SK-MEL-5 (cell line): ENCODE results near the gene ADCY2. TPM values are rescaled to one million over a fixed set of nuclear protein-coding genes. Genes with fewer than 3 reads are reported as not detected.
A peak's percentile ranks its signal among the peaks of the same experiment; 100 is the strongest.

Source experiments
- DNase-seq: peaks from one replicate; pipeline ENCODE4 v3.0.0-alpha.2; 2016; ENCODE audit warnings: low read depth, low spot score
- in situ Hi-C: cut with HindIII; loops from 2 replicates; pipeline ENCODE4 v1.10.0; 2016; ENCODE audit warnings: low sequenced_read_pairs, high pct_unique_total_duplicates, low pct_unique_long_range_greater_than_20kb
- total RNA-seq: library from RNA; depleted of rRNA; stranded (reverse); fragments of >200 nt; shearing (Covaris generic); gene quantifications from 2 replicates; pipeline ENCODE4 v1.2.3, GENCODE V29; 2014

ADCY2 gene
- total RNA-seq, 1 experiment from 2014 or later = 31.4 TPM

DNA sequence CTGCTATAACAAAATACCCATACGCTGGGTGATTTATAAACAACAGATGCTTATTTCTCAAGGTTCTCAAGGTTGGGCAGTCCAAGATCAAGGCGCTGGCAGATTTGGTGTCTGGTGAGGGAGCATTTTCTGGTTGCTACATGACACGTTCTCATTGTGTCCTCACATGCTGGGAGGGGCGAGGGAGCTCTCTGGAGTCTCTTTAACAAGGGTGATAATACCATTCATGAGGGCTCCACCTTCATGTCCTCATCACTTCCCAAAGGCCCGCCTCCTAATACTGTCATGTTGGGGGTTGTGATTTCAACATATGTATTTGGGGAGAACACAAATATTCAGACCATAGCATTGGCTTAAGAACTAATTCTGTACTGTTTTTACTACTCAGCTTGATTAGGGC is 450.4 kb downstream of the ADCY2 start:
- in situ Hi-C loops = no loop called here

DNA sequence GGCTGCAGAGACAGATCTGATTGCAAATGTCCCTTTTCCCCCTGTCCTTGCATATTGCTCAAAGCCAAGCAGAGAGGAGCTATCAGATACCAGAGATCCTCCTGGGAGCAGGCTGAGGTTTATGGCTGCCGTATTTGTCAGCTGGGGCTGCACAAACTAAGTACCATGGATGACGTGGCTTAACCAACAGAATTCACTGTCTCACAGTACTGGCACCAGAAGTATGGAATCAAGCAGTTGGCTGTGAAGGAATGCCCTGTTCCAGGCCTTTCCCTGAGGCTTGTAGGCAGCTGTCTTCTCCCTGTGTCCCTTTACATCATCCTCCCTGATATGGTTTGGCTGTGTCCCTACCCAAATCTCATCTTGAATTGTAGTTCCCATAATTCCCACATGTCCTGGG is 452.4 kb downstream of the ADCY2 start:
- DNase-seq = no peak
- in situ Hi-C loops = no loop called here

More for the DNA sequence above, 450.4 kb downstream of the ADCY2 start:
- no peak for DNase-seq

DNA sequence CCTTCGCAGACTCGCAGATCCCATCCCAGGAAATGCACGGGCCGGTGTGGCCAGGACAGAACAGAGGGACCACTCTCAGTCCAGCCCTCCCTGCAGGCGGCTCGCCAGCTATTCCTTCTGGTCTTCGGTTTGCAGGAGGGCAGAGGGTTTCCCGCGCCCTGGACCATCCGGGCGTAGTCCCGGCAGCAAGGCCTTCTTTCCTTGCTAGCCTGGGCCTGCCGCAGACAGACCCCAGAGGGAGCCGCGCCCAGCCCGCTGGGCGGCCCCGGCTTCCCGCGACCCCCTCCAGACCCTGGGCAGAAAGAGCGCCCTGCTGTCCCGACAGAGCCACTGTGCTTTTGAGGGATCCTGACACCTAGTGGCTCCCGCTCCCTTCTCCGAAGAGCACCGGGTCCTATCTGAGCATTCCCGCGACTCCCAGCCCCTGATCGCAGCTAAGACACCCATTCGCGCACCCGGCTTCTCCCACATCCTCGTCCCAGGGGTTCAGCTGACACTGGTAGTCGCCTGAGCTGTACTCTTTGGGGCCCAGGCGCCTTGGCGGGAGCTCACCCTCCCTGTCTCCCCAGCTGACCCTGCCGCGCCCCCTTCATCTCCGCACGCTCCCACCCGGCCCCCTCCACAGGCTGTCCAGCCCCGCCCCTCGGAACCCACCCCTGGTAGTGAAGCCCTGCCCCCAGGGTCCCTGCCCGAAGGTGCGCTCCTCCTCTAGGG is 453.9 kb downstream of the ADCY2 start:
- in situ Hi-C loops = no loop called here
- no peak for DNase-seq

DNA sequence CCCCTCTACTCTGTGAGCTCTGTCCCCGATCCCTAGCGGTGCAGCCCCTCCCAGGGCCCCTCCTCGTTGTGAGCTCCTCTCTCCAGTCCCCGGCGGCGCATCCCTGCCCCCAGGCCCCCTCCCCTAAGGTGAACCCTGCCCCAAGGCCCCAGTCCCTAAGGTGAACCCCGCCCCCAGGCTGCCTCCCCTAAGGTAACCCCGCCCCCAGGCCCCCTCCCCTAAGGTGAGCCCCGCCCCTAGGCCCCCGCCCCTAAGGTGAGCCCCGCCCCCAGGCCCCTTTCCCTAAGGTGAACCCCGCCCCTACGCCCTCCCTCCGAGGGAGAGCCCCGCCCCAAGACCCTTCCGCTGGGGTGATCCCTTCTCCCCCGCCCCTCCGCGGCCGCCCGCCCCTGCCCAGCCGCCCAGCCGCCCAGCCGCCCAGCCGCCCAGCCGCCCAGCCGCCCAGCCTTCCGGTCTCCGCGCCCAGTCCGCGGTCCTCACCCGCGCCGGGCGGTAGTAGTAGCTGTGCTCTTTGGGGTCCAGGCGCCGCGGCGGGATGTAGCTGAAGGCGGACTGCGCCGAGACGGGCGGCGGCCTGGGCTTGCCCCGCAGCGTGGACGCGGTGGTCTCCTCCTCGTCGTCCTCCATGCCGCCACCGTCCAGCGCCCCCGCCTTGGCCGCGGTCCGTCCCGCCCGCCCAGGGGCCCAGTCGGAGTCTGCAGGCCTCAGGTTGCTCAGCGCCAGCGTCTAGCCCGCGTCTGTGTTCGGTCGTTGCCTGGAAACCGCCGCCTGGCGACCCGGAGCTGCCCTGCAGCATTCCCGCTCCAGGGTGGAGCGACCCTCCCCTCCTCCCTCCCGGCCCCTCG is 454.7 kb downstream of the ADCY2 start, which contains the start of gene CFAP90:
TSS of gene CFAP90 (minus strand) at position 739 of the 845 bp plus-strand sequence. CDS start at position 627, 112 bp downstream.
- DNase-seq = peak; percentile 36
- in situ Hi-C loops = no loop called here

DNA sequence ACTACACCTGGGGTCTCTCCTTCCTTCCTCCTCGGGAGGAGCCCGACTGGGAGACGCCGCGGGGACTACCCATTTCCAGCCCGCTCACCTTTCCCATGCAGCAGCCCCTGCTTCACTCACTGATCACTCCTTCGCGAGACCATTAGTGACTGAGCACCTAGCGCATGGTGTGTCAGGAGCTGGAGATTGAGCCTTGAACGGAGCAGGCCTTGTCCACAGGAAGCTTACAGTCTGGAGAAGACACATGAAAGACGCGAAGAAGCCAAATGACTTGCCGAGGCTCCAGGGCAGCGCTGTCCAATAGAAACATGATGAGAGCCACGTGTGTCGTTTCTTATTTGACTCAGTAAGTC is 455.3 kb downstream of the ADCY2 start:
- no peak for DNase-seq

DNA sequence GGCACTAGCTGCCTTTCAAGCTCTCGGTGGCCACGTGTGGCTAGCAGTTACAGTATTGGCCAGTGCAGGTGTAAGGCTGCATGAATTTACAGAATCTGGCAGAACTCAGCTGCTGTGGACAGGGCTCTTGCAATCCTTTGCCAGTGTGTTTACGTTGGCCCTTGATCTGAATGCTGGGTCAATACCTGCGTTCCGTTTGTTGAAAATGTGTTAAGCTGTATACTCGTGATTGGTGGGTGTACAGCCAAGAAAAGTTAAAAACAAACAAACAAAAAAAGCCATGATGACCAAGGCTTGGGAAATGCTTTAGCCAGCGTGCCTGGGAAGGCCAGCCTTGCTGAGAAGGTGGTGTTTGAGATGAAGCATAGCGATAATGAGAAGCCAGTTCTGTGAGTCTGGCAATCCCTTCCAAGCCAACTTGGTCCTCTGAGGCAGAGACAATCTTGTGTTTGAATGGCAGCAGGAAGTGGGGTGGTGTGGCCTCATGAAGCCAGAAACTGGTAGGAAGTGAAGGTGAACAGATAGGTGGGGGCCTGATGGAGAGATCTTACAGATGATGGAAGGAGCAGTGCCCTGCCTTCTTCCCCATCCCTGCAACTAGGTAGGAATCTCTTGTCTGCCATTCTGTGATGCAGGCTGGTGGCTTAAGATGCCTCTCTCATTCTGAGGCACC is 455.8 kb downstream of the ADCY2 start:
- in situ Hi-C loops = no loop called here
- DNase-seq = no peak

More for the DNA sequence above, 455.3 kb downstream of the ADCY2 start:
- in situ Hi-C loops = no loop called here

DNA sequence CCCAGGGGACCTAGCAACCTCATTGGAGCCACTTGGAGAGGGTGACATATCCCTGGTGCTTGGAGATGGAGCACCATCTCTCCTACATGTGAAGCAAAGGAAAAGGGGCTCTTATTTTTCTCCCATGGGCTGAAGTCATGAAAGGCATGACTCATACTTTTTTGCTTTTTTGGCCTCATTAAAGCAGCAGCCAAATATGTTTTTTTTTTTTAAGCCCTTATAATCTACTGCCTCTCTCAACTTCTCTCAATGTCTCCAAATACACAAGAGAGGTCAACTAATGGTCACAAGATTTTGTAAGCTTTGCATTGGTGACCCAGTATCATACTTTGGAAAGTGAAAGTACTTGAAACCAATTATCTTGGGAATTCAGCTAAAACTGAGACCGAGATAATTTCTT is 456.6 kb downstream of the ADCY2 start:
- no peak for DNase-seq
- in situ Hi-C loops = no loop called here

DNA sequence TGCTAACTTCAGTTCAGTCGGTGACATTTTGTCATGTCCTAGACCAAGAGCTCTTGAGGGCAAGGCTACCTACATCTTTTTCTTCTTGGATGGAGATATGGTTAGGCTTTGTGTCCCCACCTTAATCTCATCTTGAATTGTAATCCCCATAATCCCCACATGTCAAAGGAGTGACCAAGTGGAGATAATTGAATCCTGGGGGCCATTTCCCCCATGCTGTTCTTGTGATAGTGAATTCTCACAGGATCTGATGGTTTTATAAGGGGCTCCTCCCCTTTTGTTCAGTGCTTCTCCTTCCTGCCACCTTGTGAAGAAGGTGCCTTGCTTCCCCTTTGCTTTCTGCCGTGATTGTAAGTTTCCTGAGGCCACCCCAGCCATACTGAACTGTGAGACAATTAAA is 457.1 kb downstream of the ADCY2 start:
- in situ Hi-C loops = no loop called here
- no peak for DNase-seq

DNA sequence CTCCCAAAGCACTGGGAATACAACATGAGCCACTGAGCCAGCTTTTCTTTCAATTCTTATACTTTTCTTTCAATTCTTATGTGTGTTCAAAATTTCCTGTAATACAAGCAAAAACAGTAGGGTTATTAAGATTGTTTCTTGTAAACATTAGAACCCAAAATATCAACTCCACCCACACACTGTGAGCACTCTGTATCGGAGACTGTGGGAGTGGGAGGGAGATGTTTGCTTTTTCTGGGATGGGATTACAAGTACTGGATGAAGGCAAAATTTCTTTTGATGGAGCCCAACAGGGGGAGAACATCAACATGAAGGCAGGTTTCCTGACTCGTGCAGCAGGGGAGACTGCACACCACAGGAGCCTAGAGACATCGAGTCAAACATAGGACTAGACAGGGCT is 459.7 kb downstream of the ADCY2 start:
- in situ Hi-C loops = no loop called here
- no peak for DNase-seq

DNA sequence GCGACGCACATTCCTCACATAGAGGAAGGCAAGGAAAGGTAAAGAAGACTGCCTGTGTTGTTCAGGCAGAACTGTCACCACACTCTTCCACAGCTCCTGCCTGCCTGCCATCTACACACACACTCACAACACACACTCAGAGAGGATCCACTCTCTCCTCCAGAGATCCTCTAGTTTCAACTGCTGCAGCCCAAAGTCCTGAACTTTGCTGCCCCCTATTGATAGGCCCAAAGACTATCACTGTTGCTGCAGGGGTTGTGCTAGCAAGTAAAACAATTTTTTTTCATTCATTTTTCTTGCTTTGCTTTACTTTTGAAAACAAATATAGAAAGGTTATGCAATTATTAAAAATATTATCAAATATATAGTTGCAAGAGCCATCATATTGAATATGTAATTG is 460.9 kb downstream of the ADCY2 start:
- in situ Hi-C loops = no loop called here

DNA sequence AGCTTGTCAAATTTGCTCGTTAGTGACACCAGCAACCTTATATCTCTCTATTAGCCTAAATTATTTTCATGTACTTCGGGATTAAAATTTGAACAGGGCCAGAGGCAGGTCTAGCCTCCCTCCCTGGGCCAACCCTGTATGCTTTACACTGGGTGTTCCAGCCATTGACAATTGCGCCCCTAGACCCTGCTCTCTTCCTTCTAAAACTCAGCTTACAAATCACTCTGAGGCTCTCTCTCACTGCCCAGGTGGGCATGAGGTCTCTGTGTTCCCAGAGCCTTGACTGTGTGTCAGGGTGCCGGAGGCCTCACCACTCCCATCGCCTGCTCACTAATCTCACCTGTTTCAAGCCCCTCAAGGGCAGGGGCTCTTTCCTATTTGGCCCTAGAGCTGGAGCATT is 461.4 kb downstream of the ADCY2 start:
- DNase-seq = no peak
- in situ Hi-C loops = no loop called here

More for the DNA sequence above, 460.9 kb downstream of the ADCY2 start:
- DNase-seq = peak; percentile 86

DNA sequence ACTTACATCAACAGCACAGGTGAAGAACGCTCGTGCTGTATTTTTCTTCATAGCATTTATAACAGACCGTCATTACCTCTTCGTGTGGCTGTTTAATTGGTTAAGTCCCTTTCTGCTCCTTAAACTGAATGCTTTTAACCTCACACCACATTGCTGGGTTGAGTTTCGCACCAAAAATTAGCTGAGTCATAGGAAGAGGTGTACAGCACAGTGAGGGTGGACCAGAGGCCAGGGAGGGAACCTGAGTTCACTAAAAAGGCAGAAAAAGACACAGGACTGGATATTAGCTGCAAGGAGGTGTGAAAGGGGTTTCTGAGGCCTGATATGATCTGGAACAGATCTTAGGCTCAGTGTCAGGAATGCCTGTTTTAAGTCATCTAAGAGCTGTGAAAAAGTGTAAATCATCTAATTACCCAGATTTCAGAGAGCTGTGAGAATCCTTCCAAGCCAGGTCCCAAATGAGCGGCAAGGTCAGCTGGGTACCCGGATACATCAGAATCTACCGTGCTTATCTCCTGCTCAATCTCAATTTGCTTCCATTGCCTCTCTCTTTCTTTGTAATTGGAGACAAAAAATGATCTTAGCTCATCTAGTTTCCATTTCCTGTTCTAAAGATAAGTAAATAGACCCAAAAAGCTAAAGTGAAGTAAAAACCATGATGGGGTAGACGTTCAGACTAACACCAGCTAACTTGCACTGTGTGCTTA is 462.1 kb downstream of the ADCY2 start:
- in situ Hi-C loops = no loop called here
- DNase-seq = no peak

DNA sequence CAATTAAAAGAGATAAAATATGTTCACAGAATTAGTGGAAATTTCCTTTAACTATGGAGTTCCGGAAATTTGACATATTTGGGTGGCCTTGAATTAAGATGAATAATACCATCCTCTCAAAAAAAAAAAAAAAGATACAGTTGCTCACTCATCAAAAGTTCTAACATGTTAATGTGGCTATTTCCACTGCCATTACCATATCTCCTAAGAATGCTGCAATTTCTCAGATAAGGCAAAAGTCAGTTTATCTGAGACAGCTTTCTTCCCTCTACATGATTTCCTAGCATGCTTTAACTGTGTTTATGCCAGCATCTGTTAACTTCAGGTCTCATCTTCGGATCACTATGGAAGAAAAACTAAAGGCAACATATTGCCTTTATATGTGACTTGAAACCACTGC is 470.3 kb downstream of the ADCY2 start:
- in situ Hi-C loops = no loop called here
- no peak for DNase-seq

DNA sequence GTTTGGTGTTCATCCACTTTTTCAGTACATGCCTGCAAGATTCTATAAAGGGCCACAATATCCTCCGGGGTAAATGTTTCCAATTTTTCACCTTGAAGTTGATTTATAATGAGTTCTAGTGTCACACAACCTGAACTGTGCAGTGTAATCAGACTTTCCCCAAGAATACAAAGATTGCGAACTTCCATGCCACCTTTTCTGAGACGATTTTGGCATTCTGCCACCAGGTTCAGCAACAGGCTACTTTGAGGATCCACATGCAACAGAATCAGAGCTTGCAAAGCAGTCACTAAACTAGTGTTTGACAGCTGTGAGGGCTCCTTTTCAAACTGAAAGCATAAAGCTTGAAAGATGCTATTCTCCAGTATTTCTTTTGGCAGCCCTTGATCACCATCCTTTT is 471.3 kb downstream of the ADCY2 start:
- no peak for DNase-seq
- in situ Hi-C loops = no loop called here

DNA sequence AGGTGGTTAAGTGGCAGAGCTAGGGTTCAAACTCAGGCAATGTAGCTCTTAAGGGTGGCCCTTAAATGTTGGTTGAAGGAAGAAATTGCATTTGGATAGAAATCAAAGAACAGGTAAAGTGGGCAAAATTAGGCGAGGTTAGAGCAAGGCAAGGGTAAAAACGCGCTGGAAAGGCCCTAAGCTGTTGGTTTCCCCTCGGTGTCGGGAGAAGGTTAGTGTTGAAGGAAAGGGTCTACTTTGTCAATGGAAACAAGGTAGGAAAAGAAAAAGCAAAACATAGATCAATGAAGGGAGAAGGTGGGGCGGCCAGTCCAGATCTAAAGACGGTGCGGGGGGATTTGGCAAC is 472.5 kb downstream of the ADCY2 start:
- DNase-seq = no peak
- in situ Hi-C loops = no loop called here

DNA sequence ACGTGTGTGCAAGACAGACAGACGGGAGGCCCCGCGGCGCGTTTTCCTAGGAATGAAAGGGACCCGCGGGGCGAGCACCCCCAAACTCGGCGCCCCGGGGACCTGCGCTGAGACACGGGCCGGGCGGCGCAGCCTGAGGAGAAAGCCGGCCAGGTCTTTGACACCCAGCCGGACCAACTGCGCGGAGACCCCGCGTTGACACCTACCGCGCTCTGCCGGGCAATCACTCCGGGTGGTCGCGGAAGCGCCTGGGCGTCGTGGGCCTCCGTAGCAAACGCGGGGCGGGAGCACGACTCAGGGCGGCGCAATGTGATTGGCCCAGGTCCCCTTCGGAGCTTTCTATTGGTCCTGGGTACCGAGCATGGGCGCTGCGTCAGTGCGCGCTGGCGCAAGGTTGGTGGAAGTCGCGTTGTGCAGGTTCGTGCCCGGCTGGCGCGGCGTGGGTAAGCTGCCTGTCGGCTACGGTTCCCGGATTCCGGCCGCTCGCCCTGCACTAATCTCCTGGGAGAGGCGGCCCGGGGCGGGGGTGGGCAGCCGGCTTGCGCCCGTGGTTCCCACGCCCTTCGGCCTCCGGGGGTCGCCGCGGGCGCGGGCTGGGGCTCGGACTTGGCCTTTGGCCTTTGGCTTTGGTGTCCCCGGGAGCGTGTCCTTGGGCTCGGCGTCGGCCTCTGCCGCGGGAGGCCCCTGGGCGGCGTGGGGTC is 473.0 kb downstream of the ADCY2 start, which contains the start of the genes FASTKD3 and MTRR:
TSS of gene FASTKD3 (minus strand) at position 259 of the 701 bp plus-strand sequence. CDS start 948 bp downstream, outside the sequence.
TSS of gene MTRR (plus strand) at position 376 of the 701 bp plus-strand sequence. CDS start 1,647 bp downstream, outside the sequence.
- peak; percentile 97 for DNase-seq
- in situ Hi-C loops = no loop called here

DNA sequence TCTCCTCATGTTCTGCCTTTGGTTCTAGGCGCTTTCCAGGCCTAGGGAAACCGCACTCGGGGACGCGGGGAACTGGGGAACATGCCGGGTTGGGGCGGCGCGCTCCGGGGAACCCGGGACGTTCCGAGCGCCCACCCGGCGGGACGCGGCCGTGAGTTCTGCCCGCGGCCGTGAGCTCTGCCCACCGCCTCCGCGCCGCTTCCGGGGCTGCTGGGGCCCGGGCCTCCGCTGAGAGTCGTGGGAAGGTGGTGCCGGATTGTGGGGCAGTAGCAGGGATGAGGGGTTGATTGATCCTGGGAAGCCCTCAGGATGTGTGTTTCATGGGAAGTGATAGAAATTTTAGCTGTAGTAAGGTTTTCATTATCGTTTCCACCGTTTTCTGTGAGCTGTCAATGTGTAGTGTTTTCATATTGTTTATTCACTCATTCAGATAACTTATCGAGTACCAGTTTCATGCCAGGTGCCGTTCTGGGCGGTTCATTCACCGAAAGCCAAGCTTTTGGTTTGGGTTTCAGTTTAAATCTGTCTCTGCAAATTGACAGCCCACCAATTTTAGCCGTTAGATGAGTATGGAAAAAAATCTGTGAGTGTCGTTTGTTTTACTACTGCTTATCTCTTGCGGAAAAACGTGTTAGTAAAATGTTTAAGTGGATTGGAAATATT is 473.7 kb downstream of the ADCY2 start:
- DNase-seq = peak; percentile 22
- in situ Hi-C loops = no loop called here
